K562 (cell line): ENCODE results near the gene BCAN. TPM values are rescaled to one million over a fixed set of nuclear protein-coding genes. Genes with fewer than 3 reads are reported as not detected.

Experiments
- BDP1 ChIP-seq: IDR thresholded peaks from 3 replicates; pipeline ENCODE4 v1.6.1; 2011; ENCODE audit not compliant: insufficient read length, insufficient read depth
- CLOCK ChIP-seq: fragments of 250-450 bp; sonication (Bioruptor Pico); IDR thresholded peaks from 2 replicates; pipeline ENCODE4 v1.4.0; 2020; ENCODE audit warnings: mild to moderate bottlenecking, moderate library complexity, borderline replicate concordance
- DACH1 ChIP-seq: fragments of 450-650 bp; IDR thresholded peaks from 2 replicates; pipeline ENCODE4 v1.6.1; 2018; ENCODE audit not compliant: partially characterized antibody
- E2F1 ChIP-seq: sonication (generic); formaldehyde crosslinking; IDR thresholded peaks from 2 replicates; pipeline ENCODE4 v1.8.1; 2023; ENCODE audit warnings: mild to moderate bottlenecking, missing genetic modification reagents, moderate library complexity
- ESRRA ChIP-seq: fragments of 450-650 bp; IDR thresholded peaks from 2 replicates; pipeline ENCODE4 v1.6.1; 2014; ENCODE audit warnings: low read depth, mild to moderate bottlenecking, moderate library complexity, borderline replicate concordance
- FOXA1 ChIP-seq: fragments of 450-650 bp; IDR thresholded peaks from 2 replicates; pipeline ENCODE4 v1.6.1; 2016; ENCODE audit warnings: mild to moderate bottlenecking, borderline replicate concordance
- FOXJ2 ChIP-seq: fragments of 200-800 bp; sonication (Bioruptor generic); IDR thresholded peaks from 2 replicates; pipeline ENCODE4 v1.6.1; 2016; ENCODE audit warnings: missing genetic modification characterization, missing compliant biosample characterization
- HNRNPL ChIP-seq: fragments of 200-400 bp; formaldehyde crosslinking; IDR thresholded peaks from 2 replicates; pipeline ENCODE4 v1.6.1; 2017; ENCODE audit warnings: low read depth, mild to moderate bottlenecking, low read length
- MECOM ChIP-seq: fragments of 250-450 bp; sonication (Bioruptor Pico); IDR thresholded peaks from 2 replicates; pipeline ENCODE4 v1.8.0; 2022; ENCODE audit warnings: inconsistent platforms
- PHB2 ChIP-seq: fragments of 450-650 bp; IDR thresholded peaks from 2 replicates; pipeline ENCODE4 v1.6.1; 2017; ENCODE audit warnings: low read depth
- POLR3A ChIP-seq: IDR thresholded peaks from 2 replicates; pipeline ENCODE4 v1.6.1; 2011; ENCODE audit warnings: borderline replicate concordance, mild to moderate bottlenecking, moderate library complexity; ENCODE audit not compliant: insufficient read length, insufficient read depth; ENCODE audit errors: extremely low read depth
- RBFOX2 ChIP-seq: fragments of 200-400 bp; formaldehyde crosslinking; IDR thresholded peaks from 2 replicates; pipeline ENCODE4 v1.6.1; 2017; ENCODE audit warnings: low read depth, mild to moderate bottlenecking, low read length, moderate library complexity
- RBM14 ChIP-seq: fragments of 200-400 bp; formaldehyde crosslinking; IDR thresholded peaks from 2 replicates; pipeline ENCODE4 v1.6.1; 2018; ENCODE audit warnings: low read depth, mild to moderate bottlenecking, low read length, moderate library complexity, borderline replicate concordance; ENCODE audit not compliant: insufficient read depth
- RFX1 ChIP-seq: fragments of 450-650 bp; IDR thresholded peaks from 2 replicates; pipeline ENCODE4 v1.6.1; 2016; ENCODE audit warnings: mild to moderate bottlenecking, moderate library complexity
- SIX5 ChIP-seq, 2 experiments: IDR thresholded peaks; 2 replicates each; pipeline ENCODE4 v1.6.1; 2011; ENCODE audit warnings: low read length in 2 of 2, borderline replicate concordance in 1 of 2, low read depth in 1 of 2, mild to moderate bottlenecking in 1 of 2, moderate library complexity in 1 of 2; ENCODE audit not compliant: insufficient read depth in 1 of 2
- SNIP1 ChIP-seq: fragments of 450-650 bp; IDR thresholded peaks from 2 replicates; pipeline ENCODE4 v1.7.1; 2017; ENCODE audit warnings: low read depth, mild to moderate bottlenecking
- SREBF2 ChIP-seq: sonication (generic); formaldehyde crosslinking; IDR thresholded peaks from 2 replicates; pipeline ENCODE4 v1.4.0; 2020; ENCODE audit warnings: mild to moderate bottlenecking, missing genetic modification reagents
- TAF1 ChIP-seq: IDR thresholded peaks from 2 replicates; pipeline ENCODE4 v1.6.1; 2011; ENCODE audit warnings: mild to moderate bottlenecking, low read length, moderate library complexity; ENCODE audit not compliant: insufficient read depth, control insufficient read depth, severe bottlenecking; ENCODE audit errors: extremely low read depth
- TFAM ChIP-seq: fragments of 250-450 bp; sonication (Bioruptor Pico); conservative IDR thresholded peaks from 2 replicates; pipeline ENCODE4 v1.5.0; 2021; ENCODE audit warnings: mild to moderate bottlenecking, moderate library complexity
- TFE3 ChIP-seq: fragments of 450-650 bp; formaldehyde crosslinking; IDR thresholded peaks from 2 replicates; pipeline ENCODE4 v1.4.0; 2020; ENCODE audit warnings: mild to moderate bottlenecking, mixed read lengths
- ZNF24 ChIP-seq: fragments of 450-650 bp; IDR thresholded peaks from 2 replicates; pipeline ENCODE4 v1.6.1; 2016
- ZNF384 ChIP-seq: IDR thresholded peaks from 2 replicates; pipeline ENCODE4 v1.6.1; 2012; ENCODE audit warnings: low read depth, low read length, improper control_type of control experiment
- ZNF583 ChIP-seq: fragments of 250-450 bp; sonication (Bioruptor Pico); IDR thresholded peaks from 2 replicates; pipeline ENCODE4 v1.4.0; 2020
- ZNF707 ChIP-seq: fragments of 250-450 bp; sonication (Bioruptor Pico); conservative IDR thresholded peaks from 2 replicates; pipeline ENCODE4 v1.8.0; 2022; ENCODE audit warnings: inconsistent platforms, mild to moderate bottlenecking, moderate library complexity
- polyA plus RNA-seq, 8 experiments: library from polyadenylated mRNA; depleted of rRNA in 4 of 8; stranded (reverse) in 5 of 8; unstranded in 3 of 8; fragments of >200 nt; fragmentation: Nextera tagmentation in 2 of 8; fragmentation: Illumina TruSeq in 1 of 8; extraction: Ambion mirVana in 2 of 8; extraction: Trizol in 1 of 8; gene quantifications; 2 replicates each; pipeline versions ENCODE4 v1.2.1 to v1.2.3, GENCODE V29; 2011 to 2014; ENCODE audit warnings: inconsistent platforms in 1 of 8, missing spikeins in 1 of 8
- total RNA-seq, 7 experiments: library from RNA; depleted of rRNA in 6 of 7; stranded (reverse); fragments of >200 nt in 6 of 7; fragmentation: Illumina TruSeq in 2 of 7; extraction: Trizol in 2 of 7; gene quantifications; 2 replicates each; pipeline versions ENCODE4 v1.2.1 to v1.2.3, GENCODE V29; 2011 to 2021; ENCODE audit warnings: low replicate concordance in 1 of 7

Gene BCAN
- total and polyA plus RNA-seq, 9 of the 15 experiments (the other 6 are each of a cell fraction or from before 2014, with no cell fraction given), result 0.04 to 0.33 (median 0.14) TPM; not detected in 5

GRCh38 chr1:156659988-156660751, 18.3 kb downstream of the BCAN start (continued):
- TF ChIP-seq BDP1, result no peak
- TF ChIP-seq HNRNPL, result 0 out of 2 replicates have a peak, but pooled peaks have one; percentile 9
- no peak for TF ChIP-seq TFAM (CRISPR knock-in tag)
- TF ChIP-seq SREBF2 (CRISPR knock-in tag), result no peak
- peak; percentile 54 for TF ChIP-seq TAF1
- TF ChIP-seq RBFOX2, result peak; percentile 84
- no peak for TF ChIP-seq MECOM
- no peak for TF ChIP-seq ZNF583 (CRISPR knock-in tag)
- TF ChIP-seq SIX5 (IDR thresholded peaks at IDR 0.05; ENCODE audit: borderline replicate concordance in 1 of 2, insufficient read depth in 1 of 2, low read depth in 1 of 2, low read length in 2 of 2), result no peak
- no peak for TF ChIP-seq TFE3 (CRISPR knock-in tag)
- no peak for TF ChIP-seq RBM14
- no peak for TF ChIP-seq PHB2
- peak; percentile 34 for TF ChIP-seq FOXJ2 (tag)
- TF ChIP-seq ZNF24, result no peak
- no peak for TF ChIP-seq SNIP1
- peak; percentile 58; the same call in 1 of the 2 replicates for TF ChIP-seq ESRRA
- TF ChIP-seq POLR3A, result no peak
- TF ChIP-seq FOXA1, result no peak
- TF ChIP-seq DACH1, result no peak
- 0 out of 2 replicates have a peak, but pooled peaks have one; percentile 35 for TF ChIP-seq ZNF384
- no peak for TF ChIP-seq E2F1 (CRISPR knock-in tag)
- TF ChIP-seq ZNF707, result no peak
- TF ChIP-seq RFX1, result no peak
- no peak for TF ChIP-seq CLOCK (CRISPR knock-in tag)
